GM19468 (cell line): ENCODE measurements around the gene PET117.
"Not testable (repeated sequence)": the region's sequence is repeated elsewhere in the genome, so short reads cannot be mapped to it uniquely, and the experiment has no call there.

Experiments
- ATAC-seq: cut with Tn5 transposase; IDR thresholded peaks from one replicate; pipeline ENCODE4 v1.9.1; 2021; ENCODE audit warnings: mild to moderate bottlenecking, moderate library complexity, moderate number of reproducible peaks; ENCODE audit not compliant: unreplicated experiment; ENCODE audit errors: extremely low read depth

Gene PET117

DNA sequence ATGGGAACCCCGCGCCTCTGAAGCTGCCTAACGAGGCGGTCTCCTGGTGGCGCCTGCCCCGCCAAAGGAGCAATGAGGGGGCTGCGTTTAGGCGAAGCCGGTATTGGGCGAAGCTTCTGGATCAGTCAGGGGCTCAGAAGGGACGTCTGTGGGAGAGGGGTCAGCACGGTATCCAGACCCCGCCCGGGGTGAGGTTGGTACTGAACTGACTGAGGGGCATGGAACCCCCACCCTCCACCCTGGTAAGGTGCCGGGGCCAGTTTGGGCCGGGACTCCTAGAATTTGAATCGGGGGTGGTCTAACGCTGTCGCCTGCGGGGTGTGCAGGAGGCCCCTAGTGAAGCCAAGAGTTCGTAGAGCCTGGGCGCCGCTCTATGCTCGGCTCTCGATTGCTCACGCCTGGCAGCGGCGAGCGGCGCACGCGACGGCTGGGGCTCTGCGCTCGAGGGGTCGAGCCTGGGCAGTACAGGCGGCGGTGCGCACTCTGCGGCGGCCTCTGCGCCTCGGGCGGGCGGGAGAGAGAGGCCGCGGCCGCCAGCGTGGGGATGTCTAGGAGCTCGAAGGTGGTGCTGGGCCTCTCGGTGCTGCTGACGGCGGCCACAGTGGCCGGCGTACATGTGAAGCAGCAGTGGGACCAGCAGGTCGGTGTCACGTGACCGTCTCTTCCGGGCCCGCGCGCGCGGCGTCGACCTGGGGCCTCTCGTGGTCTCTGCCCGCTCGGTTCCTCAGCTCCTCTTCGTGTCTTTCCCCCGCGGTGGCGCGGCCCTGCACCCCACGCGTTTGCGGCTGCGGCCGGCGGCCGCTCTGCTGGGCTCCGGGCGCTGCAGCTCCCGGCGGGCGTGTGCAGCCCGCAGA lies at the start of gene PET117, which contains the start of gene KAT14:
Gene PET117 (plus strand): TSS at position 452 of the 854 bp plus-strand sequence. CDS start 93 bp downstream, at position 545.
Gene KAT14 (plus strand): TSS at position 452 of the 854 bp plus-strand sequence. CDS start 4,798 bp downstream, outside the sequence.
- peak; percentile 82 for ATAC-seq

GRCh38 chr20:18088298-18088697 lies 49.4 kb upstream of the PET117 start:
- ATAC-seq: not testable (repeated sequence)

DNA sequence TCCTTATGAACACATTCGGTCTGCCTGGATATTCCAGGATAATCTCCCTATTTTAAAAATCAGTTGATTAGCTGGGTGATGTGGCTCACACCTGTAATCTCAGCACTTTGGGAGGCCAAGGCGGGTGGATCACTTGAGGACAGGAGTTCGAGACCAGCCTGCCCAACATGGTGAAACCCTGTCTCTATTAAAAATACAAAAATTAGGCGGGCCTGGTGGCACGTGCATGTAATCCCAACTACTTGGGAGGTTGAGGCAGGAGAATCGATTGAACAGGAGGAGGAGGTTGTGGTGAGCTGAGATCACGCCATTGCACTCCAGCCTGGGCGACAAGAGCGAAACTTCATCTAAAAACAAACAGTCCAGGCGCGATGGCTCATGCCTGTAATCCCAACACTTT lies 48.8 kb upstream of the PET117 start:
- not testable (repeated sequence) for ATAC-seq

GRCh38 chr20:18090044-18090443 lies 47.6 kb upstream of the PET117 start:
- no peak for ATAC-seq

DNA sequence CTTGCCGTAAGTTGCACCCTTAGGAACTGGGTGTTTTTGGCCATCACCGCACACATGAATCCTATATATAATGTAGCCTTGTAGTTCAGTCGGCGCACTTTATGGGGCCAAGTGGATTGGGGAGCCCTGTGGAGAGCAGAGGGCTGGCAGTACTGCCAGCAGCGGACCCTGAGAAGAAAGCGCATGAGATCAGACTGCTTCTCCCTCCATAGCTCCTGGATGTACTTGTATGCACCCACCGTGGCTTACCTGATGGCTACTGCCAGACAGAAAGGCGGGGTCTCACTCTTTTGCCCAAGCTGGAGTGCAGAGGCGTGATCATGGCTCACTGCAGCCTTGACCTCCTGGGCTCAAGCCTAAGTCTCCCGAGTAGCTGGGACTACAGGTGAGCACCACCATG lies 47.2 kb upstream of the PET117 start:
- no peak for ATAC-seq

- no peak for ATAC-seq
These were observed 46.0 kb upstream of the PET117 start for GRCh38 chr20:18091623-18092022.

DNA sequence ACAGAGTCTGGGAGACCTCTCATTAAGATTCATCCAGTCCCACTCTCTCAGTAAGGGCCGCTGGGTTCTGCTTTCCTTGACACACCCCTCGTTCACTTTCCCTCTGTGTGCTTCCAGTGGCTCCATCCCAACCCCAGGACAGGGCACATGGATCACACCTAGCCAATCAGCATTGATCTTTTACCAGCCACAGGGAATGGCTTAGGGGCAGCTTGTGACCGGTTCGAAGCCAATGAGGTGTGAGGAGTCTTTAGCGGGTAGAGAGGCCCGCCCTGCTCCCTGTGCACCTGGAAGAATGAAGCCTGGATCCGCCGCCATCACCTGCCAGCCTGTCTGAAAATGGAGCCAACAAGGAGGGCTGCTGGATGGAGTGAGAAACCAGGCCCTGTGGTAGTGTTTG lies 44.8 kb upstream of the PET117 start:
- ATAC-seq: no peak

DNA sequence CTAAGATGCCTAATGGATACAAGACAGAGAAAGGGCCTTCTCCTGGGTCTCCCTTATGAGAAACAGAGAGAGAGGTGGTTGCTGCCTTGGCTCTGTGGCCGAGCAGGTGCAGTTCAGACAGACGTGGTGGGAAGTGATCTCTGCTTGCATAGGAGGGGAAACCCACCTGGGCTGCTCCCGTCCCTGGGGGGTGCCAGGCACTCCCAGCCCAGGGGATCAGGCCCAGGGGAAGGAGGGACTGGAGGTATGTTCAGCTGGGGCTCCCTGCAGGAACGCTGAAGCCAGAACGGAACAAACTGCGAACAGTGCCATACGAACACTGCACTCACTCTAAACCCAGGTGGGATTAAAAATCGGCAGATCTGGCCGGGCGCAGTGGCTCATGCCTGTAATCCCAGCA lies 44.3 kb upstream of the PET117 start:
- ATAC-seq: no peak

- no peak for ATAC-seq
These were observed 43.5 kb upstream of the PET117 start for GRCh38 chr20:18094191-18094590.

DNA sequence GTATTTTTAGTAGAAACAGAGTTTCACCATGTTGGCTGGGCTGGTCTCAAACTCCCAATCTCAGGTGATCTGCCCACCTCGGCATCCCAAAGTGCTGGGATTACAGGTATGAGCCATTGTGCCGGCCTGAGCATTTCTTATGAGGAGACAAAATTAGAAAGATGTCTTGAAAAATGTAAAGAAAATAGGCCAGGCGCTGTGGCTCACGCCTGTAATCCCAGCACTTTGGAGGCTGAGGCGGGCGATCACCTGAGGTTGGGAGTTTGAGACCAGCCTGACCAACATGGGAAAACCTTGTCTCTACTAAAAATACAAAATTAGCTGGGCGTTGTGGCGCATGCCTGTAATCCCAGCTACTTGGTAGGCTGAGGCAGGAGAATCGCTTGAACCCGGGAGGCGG lies 37.1 kb upstream of the PET117 start:
- ATAC-seq: not testable (repeated sequence)

GRCh38 chr20:18101125-18101810 lies 36.4 kb upstream of the PET117 start:
- ATAC-seq: no peak

DNA sequence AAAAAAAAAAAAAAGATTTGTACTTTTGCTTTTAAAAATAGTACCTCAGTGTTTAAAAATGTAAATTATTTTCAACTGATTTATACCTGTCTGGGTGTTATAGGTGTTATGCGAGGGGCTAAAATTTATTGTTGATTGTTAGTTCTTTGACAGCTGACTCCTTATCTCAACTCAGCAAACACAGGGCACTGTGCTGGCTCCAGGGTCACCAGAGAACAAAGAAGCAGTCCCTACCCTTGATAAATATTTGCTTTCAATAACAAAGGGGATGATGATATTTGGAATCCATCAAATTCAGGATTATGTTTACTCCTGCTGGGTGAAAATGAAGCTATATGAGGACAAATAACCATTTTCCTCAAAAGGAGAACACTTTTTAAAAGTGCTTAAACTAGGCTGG lies 34.2 kb upstream of the PET117 start:
- ATAC-seq: no peak

DNA sequence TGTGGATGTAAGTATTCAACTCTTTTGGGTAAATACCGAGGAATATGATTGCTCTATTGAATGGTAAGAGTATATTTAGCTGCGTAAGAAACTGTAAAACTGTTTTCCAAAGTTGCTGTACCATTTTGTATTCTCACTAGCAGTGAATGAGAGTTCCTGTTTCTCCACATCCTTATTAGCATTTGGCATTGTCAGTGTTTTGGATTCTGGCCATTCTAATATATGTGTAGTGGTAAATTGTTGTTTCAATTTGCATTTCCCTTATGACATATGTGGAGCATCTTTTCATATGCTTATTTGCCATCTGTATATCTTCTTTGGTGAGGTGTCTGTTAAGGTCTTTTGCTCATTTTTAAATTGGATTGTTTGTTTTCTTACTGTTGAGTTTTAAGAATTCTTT lies 29.3 kb upstream of the PET117 start:
- no peak for ATAC-seq

DNA sequence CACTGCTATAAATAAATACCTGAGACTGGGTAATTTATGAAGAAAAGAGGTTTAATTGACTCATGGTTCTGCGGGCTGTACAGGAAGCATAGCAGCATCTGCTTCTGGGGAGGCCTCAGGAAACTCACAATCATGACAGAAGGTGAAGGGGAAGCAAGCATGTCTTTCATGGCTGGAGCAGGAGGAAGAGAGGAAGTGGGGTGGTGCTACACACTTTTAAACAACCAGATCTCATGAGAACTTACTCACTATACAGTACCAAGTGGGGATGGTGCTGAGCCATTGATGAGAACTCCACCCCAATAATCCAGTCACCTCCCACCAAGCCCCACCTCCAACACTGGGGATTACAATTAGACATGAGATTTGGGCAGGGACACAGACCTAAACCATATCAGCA lies 9.1 kb upstream of the PET117 start:
- not testable (repeated sequence) for ATAC-seq

DNA sequence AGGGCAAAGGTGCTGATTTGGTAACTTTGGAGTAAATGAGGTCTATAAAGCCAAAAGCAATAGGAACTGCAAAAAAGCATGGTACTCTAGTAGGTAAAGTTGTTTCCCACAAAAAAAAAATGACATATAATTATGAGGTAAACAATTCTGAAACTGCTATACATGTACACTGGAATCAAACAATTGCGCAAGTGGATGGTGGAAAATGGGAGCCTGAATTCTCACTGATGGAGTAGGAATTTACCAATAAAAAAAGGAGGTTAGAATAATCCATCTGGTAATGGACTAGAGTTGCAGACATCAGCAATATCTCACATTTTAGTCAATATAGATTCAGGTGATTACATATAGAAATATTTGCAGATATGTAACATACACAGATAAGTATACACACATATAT lies 5.0 kb upstream of the PET117 start:
- no peak for ATAC-seq

DNA sequence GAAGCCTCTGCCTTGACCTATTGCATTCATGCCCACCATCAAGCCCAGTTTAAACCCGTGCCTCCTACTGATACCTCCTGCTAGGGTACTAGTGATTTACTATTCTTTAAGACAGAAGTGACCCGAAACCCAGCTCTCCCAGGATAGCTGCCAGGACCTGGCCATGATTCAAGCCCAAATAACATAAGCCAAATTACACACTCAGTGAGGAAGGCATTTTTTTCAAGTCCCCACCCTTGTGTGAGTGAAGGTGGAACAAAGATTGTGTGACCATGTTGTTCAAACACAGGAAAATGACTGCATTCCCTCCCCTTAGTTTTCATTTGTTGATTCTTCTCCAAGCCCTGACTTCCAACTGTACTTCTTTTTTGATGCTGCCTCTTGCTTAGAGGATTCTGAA lies 3.7 kb upstream of the PET117 start:
- no peak for ATAC-seq

- ATAC-seq: peak; percentile 2
These were observed 561 bp downstream of the PET117 start for GRCh38 chr20:18138266-18138582.

GRCh38 chr20:18138639-18139583 lies 1.2 kb downstream of the PET117 start:
- no peak for ATAC-seq

DNA sequence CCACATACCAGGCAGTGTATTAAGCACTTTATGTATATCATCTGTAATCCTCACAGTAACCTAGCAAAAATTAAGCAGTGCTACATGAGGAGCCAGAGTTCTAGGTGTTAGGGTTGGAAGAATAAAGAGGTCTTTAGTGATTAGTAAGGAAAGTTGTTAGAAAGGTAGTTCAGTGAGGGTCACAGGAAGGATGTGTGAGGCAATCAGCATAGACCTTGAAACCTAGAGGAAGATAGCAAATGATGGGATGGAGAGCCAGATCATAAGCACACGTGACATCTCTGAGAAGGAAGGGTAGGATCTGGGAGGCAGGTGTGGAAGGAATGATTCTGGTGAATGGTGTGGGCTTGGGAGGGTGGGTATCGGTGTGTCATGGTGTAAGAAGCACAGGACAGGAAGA lies 2.2 kb downstream of the PET117 start:
- no peak for ATAC-seq

DNA sequence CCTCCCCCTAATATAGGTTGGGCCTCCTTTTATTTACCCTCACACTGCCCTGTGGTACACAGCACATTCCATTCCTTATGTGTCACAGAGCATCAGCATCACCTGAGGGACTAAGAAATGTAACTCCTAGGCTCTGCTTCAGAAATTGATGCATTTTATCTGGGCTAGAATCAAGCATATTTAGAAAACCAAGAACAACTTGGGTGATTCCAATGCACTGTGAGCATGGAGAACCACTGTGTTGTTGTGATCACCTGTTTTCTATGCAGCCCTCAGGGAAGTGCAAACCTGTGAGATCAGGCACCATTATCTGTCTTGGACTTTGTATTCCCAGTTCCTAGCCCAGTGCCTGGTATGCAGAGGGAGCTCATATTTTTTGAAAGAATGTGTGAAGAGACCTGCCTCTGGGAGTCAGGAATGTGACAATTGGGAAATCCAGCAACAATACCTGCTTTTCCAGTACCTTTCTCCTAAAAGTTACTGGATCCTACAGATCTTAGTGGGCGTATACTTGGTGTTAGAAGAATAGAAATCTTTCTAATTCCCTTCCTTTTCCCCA lies 7.0 kb downstream of the PET117 start:
- no peak for ATAC-seq
